Calu3 (cell line): Measurements from ENCODE around the gene RTN4IP1. TPM values are rescaled to one million over a fixed set of nuclear protein-coding genes. Genes with fewer than 3 reads are reported as not detected.

Source experiments
- BruUV-seq: library from RNA; stranded (reverse); fragments of 400-500 nt; replicated peaks from 2 replicates; lab custom pipeline; 2021; lab: Mats Ljungman, UMichigan
- CTCF ChIA-PET: fragments of 300-600 bp; sonication (Branson Sonifier 250); formaldehyde crosslinking; loops from one replicate; lab custom pipeline; 2022; ENCODE audit warnings: antibody characterized with exemption; lab: Charles Lee
- DNase-seq: peaks from one replicate; pipeline ENCODE4 v3.0.0; 2022
- H3K27ac Mint-ChIP-seq: one replicate; pipeline ENCODE4 v1.8.0; 2022; ENCODE audit warnings: mixed read lengths; ENCODE audit not compliant: unreplicated experiment
- H3K27me3 Mint-ChIP-seq: one replicate; pipeline ENCODE4 v1.8.0; 2022; ENCODE audit warnings: mixed read lengths; ENCODE audit not compliant: unreplicated experiment
- H3K36me3 Mint-ChIP-seq: one replicate; pipeline ENCODE4 v1.8.0; 2022; ENCODE audit warnings: mild to moderate bottlenecking, moderate library complexity, mixed read lengths; ENCODE audit not compliant: insufficient read depth, unreplicated experiment
- H3K4me1 Mint-ChIP-seq: one replicate; pipeline ENCODE4 v1.8.0; 2022; ENCODE audit warnings: mild to moderate bottlenecking, low read depth, mixed read lengths; ENCODE audit not compliant: unreplicated experiment
- H3K4me3 Mint-ChIP-seq: one replicate; pipeline ENCODE4 v1.8.0; 2022; ENCODE audit warnings: mild to moderate bottlenecking, low read depth, moderate library complexity, mixed read lengths; ENCODE audit not compliant: unreplicated experiment
- H3K9me3 Mint-ChIP-seq: one replicate; pipeline ENCODE4 v1.8.0; 2022; ENCODE audit warnings: low read depth, mixed read lengths; ENCODE audit not compliant: unreplicated experiment
- CTCF ChIP-seq: fragments of 200-600 bp; IDR thresholded peaks from one replicate; pipeline ENCODE4 v1.8.0; 2022; ENCODE audit warnings: antibody characterized with exemption; ENCODE audit not compliant: unreplicated experiment
- intact Hi-C: fragments of 100-400 bp; cut with micrococcal nuclease; formaldehyde crosslinking; loops from one replicate; pipeline ENCODE4 v1.10.0; 2022; ENCODE audit not compliant: unreplicated experiment
- total RNA-seq: library from RNA; stranded (reverse); gene quantifications from 2 replicates; pipeline ENCODE4 v1.2.3, GENCODE V29; 2022

The RTN4IP1 gene
- total RNA-seq, 1 experiment from 2014 or later, result 18.8 TPM

GRCh38 chr6:106533054-106533453, 96.2 kb downstream of the RTN4IP1 start:
- H3K4me3 Mint-ChIP-seq, result no peak overlapping the region
- intact Hi-C loops, result no loop called here
- H3K27me3 Mint-ChIP-seq, result no peaks in the 10 kb centered on the region
- CTCF ChIA-PET, result no interaction called here
- no peak for DNase-seq
- peaks cover 54% of the 10 kb centered on the region for H3K4me1 Mint-ChIP-seq
- H3K36me3 Mint-ChIP-seq, result peaks cover 30% of the 10 kb centered on the region
- TF ChIP-seq CTCF, result no peak
- no peaks in the 10 kb centered on the region for H3K9me3 Mint-ChIP-seq
- BruUV-seq, result no TSS peak
- peak overlapping the region; percentile 6 for H3K27ac Mint-ChIP-seq

GRCh38 chr6:106530502-106530901, 98.8 kb downstream of the RTN4IP1 start:
- intact Hi-C loops, result loop anchor here (2.0 kb wide), 1 partner anchor 16 kb away; no protein-coding TSS in a partner anchor
- Mint-ChIP-seq H3K4me3 (no peak overlapping the region), H3K4me1 (peaks cover 60% of the 10 kb centered on the region), H3K27me3 (no peaks in the 10 kb centered on the region), H3K27ac (peak overlapping the region; percentile 64), H3K9me3 (no peaks in the 10 kb centered on the region), H3K36me3 (peaks cover 19% of the 10 kb centered on the region)
- CTCF ChIA-PET, result no interaction called here
- no TSS peak for BruUV-seq
- no peak for DNase-seq
- TF ChIP-seq CTCF, result no peak

GRCh38 chr6:106530026-106530425, 99.3 kb downstream of the RTN4IP1 start:
- no peaks in the 10 kb centered on the region for H3K27me3 Mint-ChIP-seq
- CTCF ChIA-PET, result no interaction called here
- BruUV-seq, result no TSS peak
- H3K4me1 Mint-ChIP-seq, result peaks cover 64% of the 10 kb centered on the region
- TF ChIP-seq CTCF, result no peak
- intact Hi-C loops, result loop anchor here (2.0 kb wide), 1 partner anchor 15 kb away; no protein-coding TSS in a partner anchor
- peak overlapping the region; percentile 64 for H3K27ac Mint-ChIP-seq
- H3K4me3 Mint-ChIP-seq, result no peak overlapping the region
- no peak for DNase-seq
- peaks cover 23% of the 10 kb centered on the region for H3K36me3 Mint-ChIP-seq
- H3K9me3 Mint-ChIP-seq, result no peaks in the 10 kb centered on the region

- Mint-ChIP-seq H3K9me3 (no peaks in the 10 kb centered on the region), H3K27ac (peak overlapping the region; percentile 64), H3K4me1 (peaks cover 64% of the 10 kb centered on the region), H3K36me3 (peaks cover 27% of the 10 kb centered on the region), H3K4me3 (no peak overlapping the region), H3K27me3 (no peaks in the 10 kb centered on the region)
- no peak for TF ChIP-seq CTCF
- BruUV-seq, result no TSS peak
- CTCF ChIA-PET, result no interaction called here
- DNase-seq, result no peak
- intact Hi-C loops, result no loop called here
These were observed 99.9 kb downstream of the RTN4IP1 start for GRCh38 chr6:106529438-106529837.
